Stimulated activated CD4-positive, alpha-beta T cell treated with anti-CD3 and anti-CD28 coated beads, Interleukin-1b, Interleukin-23, amount 100 ng/mL, for 24 hours (primary cell): Measurements from ENCODE around the gene UTP4.
A peak's percentile ranks its signal among the peaks of the same experiment; 100 is the strongest.
"Not testable (repeated sequence)": the region's sequence is repeated elsewhere in the genome, so short reads cannot be mapped to it uniquely, and the experiment has no call there.

Source experiments
- DNase-seq, 4 experiments: peaks; one replicate each; pipeline ENCODE4 v3.0.0-alpha.2; 2020; ENCODE audit warnings: low read depth in 4 of 4, low spot score in 1 of 4

The UTP4 gene

DNA sequence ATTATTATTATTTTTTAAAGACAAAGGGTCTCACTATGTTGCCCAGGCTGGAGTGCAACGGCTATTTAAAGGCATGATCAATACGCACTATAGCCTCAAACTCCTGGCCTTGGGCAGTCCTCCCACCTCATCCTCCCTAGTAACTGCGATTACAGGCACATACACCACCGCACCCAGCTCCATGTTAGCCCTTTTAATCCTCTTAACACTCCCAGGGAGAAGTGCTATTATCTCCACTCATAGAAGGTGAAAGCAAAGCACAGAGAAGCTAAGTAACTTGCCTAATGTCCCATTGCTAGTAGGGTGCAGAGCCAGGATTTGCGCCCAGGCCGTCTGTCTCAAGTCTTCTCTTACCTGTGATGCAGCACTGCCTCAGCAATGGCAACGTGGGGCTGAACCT is 22.0 kb upstream of the UTP4 start:
- no peak for DNase-seq

DNA sequence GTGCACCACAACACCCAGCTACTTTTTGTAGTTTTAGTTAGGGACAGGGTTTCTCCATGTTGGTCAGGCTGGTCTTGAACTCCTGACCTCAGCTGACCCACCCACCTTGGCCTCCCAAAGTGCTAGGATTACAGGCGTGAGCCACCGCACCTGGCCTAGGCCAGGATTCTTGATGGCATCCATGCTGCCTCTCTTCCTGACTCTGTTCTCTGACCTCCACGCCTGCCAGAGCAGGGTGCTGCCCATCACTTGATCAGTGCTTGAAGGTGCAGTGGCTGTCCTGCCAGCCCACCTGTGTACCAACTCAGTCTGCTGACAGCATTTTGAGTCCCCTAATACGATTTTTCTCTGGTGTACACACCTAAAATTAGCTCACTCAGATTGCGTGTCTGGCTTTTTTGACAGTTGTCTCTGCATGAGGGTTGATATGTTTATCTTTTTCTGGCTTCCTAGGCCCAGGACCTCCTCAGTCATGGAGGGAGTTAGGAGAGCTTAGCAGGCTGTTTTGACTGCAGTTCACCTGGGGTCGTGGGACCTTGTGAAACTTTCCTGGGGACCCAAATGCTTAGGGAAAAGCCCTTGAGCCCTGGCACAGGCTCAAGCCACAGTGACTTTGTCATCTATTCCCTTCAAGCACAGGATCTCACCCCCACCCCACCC is 21.1 kb upstream of the UTP4 start:
- no peak for DNase-seq

DNA sequence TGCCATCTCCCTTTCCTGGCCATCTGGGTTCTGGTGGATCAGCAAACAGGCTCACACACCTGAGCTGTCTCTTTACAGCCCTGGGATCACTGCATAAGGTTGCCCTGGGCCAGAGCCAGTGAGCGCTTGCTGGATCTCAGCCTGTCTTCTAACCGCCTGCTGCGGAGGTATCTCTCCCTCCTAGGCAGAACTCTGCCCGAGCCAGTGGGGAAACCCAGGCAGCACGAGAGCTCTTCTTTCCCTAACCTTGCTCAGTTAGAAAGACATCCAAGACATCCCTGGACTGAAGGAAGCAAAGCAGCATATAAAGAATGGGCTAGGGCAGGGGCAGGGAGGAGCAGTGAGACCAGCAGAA is 20.6 kb upstream of the UTP4 start:
- no peak for DNase-seq

DNA sequence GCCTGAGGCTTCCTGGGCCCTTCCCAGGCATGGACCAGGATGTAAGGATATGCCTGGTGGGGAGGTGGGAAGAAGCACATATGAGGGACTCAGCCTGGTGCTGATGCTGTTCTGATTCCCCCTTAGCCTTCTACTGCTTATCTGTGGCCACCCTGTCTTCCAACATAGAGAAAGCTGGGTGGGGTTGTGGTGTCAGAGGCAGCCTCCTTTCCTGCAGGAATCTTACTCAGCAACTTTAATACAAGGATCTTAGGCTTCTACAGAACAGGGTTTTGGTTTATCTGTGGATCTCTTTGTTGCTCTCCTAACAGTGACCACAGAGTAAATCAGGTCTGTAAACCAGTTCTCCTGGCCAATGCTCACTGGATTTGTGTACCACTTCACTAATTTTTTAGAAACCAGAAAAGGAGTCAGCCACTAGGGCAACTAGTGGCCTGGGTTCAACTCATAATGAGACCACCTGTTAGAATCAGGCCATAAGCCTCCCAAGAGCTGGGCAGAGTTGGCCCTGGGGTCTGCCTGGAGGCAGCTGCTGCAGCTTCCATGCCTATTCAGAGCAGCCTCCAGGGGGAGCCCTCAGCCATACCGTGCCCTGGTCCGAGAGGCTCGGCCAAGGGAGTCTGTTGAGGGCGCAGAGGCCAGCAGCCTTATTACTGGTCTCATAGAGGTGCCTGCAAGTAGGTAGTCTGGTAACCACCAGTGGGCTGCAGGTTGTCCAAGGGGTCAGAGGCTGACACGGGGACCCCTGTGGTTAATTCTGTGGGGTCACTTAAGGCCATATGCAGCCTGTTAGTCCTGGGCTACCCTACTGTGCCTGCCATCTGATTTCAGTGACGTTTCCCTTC is 19.9 kb upstream of the UTP4 start:
- DNase-seq = peak in 3 of 4 experiments; percentile 33 to 54 (median 39)

DNA sequence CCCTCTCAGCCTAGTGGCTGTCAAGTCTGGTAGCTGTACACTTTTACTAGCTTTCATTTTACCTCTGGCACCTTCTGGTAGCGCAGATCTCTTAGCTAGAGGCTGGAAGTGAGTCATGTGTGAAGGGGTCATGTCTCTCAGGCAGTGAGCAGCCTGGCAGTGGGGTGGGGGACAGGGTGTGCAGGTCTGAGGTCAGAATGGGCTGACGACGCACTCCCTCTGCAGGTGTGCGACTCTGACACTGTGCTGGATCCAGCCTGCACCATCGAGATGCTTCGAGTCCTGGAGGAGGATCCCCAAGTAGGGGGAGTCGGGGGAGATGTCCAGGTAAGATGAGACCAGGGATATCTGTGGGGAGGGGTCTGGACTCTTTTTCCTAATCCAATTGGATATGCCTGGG is 19.2 kb upstream of the UTP4 start:
- DNase-seq = no peak

DNA sequence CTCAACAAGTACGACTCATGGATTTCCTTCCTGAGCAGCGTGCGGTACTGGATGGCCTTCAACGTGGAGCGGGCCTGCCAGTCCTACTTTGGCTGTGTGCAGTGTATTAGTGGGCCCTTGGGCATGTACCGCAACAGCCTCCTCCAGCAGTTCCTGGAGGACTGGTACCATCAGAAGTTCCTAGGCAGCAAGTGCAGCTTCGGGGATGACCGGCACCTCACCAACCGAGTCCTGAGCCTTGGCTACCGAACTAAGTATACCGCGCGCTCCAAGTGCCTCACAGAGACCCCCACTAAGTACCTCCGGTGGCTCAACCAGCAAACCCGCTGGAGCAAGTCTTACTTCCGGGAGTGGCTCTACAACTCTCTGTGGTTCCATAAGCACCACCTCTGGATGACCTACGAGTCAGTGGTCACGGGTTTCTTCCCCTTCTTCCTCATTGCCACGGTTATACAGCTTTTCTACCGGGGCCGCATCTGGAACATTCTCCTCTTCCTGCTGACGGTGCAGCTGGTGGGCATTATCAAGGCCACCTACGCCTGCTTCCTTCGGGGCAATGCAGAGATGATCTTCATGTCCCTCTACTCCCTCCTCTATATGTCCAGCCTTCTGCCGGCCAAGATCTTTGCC is 18.0 kb upstream of the UTP4 start:
- DNase-seq = no peak

DNA sequence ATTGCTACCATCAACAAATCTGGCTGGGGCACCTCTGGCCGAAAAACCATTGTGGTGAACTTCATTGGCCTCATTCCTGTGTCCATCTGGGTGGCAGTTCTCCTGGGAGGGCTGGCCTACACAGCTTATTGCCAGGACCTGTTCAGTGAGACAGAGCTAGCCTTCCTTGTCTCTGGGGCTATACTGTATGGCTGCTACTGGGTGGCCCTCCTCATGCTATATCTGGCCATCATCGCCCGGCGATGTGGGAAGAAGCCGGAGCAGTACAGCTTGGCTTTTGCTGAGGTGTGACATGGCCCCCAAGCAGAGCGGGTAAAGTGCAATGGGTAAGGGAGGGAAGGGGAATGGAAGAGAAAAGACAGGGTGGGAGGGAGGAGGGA is 17.5 kb upstream of the UTP4 start:
- no peak for DNase-seq

DNA sequence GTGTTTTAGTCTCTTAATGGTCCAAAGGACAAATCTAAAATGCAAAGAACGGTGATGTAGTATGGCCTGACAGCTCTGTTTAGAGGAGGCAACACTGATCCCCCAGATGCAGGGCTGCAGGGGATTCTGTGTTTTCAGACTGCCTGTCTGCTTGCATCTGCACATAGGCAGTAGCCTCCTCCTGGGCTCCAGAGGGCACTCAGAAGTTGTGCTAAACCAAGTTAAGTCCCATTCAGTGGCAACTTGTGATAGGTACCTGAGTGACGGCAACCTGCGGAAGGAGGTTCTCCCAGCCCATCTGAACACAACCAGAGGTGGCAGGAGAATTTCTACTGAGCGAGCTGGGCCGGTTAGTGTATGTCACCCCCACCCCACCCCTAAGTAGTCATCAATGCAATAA is 17.1 kb upstream of the UTP4 start:
- DNase-seq = no peak

DNA sequence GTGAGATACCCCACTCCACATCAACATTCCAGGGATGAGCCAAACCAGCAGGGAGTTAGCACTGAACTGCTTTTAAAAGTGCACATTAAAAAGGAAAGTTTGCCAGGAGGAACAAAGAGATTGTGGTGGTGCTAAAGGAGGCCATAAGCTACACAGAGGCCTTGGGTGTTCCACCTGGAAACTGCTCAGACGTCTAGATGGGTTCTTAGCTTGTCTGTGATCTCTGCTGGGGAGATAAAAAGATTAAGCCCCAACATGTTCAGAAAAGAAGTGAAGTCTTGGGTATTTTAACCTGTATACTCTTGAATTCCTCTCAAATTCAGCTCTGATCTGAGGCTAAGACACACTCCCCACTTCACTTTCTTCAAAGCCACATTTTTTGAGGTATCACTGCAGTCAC is 16.6 kb upstream of the UTP4 start:
- DNase-seq = no peak

DNA sequence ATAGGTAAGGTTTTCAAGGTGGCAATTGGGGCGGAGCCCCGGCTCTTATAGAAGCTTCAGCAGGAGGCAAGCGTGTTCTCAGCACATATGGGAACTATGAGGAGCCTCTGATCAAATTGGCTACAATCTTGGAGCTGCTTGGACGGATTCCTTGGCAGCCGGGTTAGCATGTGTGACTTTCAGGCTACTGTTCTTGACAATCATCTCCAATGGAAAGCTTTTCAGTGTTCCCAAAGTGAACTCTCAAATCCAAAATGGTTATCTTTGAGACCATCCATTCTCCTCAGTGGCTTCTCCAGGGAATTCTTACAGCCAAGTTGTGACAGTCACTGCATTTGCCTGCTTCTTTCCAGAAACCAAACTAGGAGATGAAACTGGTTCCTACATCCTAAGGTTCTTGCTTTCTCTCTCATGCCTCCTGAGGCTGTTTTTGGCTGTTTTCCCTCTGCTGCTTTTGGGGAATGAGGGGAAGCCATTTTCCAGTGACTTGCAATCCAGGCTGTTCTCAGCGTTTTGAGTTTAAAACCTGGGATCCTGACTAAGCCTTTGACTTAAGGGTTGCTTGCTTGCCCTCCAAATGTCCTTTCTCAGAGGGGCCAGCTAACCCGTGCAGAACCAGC is 16.1 kb upstream of the UTP4 start:
- DNase-seq = no peak

DNA sequence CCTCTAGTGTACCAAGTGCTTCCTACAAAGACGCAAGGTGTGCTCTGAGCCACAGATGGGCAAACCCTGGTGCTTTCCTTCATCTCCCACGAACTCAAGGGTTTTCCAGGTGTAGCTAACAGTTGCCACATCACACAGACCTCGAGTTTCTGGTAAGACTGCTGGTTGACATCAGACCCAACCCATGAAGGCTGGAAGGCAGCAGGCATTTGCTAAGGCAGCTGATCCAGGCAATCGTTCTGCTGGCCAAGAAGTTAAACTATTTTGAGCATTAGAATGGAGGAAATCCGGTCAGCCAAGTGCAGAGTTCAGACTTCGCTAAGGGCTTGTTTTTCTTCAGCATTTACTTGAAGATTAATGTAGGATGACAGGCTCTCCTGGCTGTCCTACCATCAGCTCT is 15.5 kb upstream of the UTP4 start:
- DNase-seq = no peak

DNA sequence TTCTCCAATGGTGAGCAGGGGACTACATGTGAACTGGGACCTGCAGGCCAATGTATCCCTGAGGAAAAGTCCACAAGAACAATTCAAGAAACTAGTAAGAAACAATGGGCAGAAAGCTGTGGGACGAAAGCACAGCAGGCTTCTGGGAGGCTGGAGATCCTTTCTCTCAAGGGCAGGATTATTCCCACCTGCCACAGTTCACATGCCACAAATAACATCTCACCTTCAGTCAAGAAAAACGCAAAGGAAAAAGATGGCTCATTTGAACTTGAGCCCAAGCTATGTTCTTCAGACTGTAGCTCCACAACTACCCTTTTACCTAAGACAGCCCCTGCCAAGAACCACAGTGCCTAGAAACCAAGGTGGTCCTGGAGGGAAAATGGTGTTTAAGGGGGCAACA is 14.0 kb upstream of the UTP4 start:
- DNase-seq = no peak

DNA sequence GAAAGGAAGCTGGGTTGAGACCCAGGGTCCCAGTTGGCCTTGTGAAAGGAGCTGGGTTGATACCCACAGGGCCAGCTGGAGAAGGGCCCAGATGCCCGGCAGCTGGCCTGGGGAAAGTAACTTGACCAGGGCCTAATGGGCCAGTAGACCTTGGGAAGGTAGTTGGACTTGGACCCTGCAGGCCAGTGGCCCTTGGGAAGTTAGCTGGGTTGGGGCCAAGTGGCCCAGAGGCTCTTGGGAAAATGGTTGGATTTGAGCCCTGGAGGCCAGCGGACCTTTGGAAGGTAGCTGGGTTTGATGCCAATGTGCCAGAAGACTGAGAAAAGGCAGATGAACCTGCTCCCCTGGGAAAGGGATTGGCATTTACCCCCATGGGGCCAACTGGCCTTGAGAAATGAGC is 13.5 kb upstream of the UTP4 start:
- no peak for DNase-seq

DNA sequence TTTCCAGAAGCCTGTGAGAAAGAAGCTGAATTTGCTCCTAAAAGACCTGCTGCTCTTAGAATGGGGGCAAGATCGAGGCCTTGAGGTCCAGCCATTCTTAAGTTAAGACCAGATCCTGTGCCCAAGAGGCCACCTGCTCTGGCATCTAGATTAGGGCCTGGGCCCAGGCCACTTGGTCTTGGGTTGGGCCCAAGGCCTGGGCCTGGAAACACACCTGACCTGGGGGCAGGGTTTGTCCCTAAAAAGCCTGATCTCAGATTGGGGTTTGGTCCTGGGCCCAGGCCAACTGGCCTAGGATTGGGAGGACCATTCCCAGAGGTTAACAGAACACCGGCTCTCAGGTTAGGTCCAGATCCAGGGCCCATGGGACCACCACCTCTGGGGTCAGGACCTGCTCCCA is 12.9 kb upstream of the UTP4 start:
- no peak for DNase-seq

DNA sequence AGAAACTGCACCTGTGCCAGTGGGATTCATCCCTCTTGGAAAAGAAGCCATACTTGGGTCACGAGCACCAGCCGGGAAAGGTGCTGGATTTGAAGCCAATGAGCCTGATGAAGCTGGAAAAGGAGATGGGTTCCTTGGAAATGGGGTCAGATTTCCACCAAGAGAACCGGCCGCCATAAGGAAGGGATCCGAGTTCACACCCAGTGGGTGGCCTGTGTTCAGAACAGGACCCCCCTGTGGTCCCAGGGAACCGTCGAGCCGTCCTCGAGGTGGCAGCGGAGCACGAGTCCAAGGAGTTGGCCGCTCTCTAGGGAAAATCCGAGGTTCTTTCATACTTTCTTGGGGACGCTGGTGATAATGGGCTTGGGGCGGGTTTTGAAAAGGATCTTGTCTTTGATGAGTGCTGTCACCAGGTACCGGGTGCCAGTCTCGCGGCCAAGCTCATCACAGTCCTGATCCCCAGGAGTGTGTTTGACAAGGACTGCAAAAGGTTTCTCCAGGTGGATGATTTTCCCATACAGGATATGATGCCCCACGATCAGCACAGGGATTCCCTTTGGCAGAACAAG is 12.3 kb upstream of the UTP4 start:
- DNase-seq = no peak

DNA sequence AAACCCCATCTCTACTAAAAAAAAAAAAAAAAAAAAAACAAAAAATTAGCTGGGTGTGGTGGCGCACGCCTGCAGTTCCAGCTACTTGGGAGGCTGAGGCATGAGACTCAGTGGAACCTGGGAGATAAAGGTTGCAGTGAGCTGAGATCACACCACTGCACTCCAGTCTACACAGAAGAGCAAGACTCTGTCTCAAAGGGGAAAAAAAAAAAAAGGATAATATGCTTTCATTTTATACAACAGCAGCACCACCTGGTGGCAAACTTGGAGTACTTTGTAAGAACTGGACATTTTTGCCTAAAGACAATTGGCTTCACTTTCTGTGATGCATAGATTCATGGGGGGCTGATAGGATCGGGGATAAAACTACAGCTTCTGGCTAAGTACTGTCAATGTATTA is 8.5 kb upstream of the UTP4 start:
- peak; percentile 26 to 47 (median 40) for DNase-seq

DNA sequence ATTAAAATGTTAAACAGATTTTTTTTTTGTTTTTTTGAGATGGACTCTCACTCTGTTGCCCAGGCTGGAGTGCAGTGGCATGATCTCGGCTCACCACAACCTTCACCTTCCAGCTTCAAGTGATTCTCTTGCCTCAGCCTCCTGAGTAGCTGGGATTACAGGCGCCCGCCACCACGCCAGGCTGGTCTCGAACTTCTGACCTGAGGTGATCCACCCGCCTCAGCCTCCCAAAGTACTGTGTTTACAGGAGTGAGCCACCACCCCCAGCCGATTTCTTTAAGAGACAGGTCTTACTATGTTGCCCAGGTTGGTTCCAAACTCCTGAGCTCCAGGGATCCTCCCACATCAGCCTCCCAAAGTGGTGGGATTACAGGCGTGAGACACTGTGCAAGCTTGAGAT is 8.0 kb upstream of the UTP4 start:
- DNase-seq = not testable (repeated sequence)

DNA sequence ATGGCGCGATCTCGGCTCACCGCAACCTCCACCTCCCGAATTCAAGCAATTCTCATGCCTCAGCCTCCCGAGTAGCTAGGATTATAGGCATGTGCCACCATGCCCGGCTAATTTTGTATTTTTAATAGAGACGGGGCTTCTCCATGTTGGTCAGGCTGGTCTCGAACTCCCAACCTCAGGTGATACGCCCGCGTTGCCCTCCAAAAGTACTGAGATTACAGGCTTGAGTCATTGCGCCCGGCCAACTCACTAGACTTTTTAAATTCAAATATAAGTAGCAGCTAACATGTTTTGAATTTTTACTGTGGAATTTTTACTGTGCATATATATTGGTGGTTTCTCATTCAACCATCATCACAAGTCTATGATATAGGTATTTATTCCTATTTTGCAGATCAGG is 7.5 kb upstream of the UTP4 start:
- DNase-seq = not testable (repeated sequence)

DNA sequence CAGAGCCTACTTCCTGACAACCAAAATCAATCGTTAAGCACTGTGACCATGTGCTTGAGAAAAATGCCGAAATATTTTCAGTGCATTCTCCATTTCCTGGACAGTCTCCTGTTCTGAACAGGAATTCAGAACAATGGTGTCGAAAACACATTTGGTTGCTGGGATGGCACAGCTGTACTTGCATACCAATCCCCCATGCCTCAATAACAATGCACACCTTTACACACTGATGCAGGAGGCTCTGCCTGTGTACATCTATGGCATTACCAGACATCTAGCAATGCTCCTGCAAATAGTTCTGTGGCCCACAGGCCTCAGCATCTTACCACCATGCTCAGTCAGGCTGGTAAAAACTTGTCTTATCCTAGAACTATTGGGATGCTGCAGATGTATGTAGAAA is 6.2 kb upstream of the UTP4 start:
- DNase-seq = no peak

DNA sequence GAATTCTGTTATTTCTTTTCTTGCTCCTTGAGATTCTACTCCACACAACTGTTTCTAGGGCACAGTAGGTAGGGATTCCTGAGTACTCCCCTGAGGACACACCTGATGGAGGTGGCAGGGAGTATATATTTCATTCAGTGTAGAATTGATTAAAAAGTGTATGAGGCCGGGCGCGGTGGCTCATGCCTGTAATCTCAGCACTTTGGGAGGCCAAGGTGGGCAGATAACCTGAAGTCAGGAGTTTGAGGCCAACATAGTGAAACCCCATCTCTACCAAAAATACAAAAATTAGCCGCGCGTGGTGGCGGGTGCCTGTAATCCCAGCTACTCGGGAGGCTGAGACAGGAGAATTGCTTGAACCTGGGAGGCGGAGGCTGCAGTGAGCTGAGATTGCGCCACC is 5.6 kb upstream of the UTP4 start:
- DNase-seq = not testable (repeated sequence)

DNA sequence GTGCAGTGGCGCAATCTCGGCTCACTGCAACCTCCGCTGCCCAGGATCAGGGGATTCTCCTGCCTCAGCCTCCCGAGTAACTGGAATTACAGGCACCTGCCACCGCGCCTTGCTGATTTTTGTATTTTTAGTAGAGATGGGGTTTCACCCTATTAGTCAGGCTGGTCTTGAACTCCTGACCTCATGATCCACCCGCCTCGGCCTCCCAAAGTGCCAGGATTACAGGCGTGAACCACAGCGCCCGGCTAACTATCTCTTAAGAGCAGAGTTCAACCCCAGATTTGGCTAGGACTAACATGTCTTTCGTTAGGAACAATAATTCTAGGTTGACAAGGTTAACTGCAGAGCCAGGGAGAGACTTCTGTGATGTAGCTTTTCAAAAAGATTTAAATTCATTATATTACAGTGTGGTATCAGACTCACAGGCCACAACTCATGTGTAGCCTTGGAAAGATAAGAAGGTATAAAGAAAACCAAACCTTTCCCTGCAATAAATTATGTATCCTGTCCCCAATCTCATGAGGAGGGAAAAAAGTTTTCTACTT is 4.4 kb upstream of the UTP4 start:
- DNase-seq = no peak
